ENCODE results near the gene RAB4A. TPM values are rescaled to one million over a fixed set of nuclear protein-coding genes. Genes with fewer than 3 reads are reported as not detected.

RAB4A gene, protein sequence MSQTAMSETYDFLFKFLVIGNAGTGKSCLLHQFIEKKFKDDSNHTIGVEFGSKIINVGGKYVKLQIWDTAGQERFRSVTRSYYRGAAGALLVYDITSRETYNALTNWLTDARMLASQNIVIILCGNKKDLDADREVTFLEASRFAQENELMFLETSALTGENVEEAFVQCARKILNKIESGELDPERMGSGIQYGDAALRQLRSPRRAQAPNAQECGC
- total RNA-seq: 32.6 and 66.8 TPM in 2 replicates

DNA sequence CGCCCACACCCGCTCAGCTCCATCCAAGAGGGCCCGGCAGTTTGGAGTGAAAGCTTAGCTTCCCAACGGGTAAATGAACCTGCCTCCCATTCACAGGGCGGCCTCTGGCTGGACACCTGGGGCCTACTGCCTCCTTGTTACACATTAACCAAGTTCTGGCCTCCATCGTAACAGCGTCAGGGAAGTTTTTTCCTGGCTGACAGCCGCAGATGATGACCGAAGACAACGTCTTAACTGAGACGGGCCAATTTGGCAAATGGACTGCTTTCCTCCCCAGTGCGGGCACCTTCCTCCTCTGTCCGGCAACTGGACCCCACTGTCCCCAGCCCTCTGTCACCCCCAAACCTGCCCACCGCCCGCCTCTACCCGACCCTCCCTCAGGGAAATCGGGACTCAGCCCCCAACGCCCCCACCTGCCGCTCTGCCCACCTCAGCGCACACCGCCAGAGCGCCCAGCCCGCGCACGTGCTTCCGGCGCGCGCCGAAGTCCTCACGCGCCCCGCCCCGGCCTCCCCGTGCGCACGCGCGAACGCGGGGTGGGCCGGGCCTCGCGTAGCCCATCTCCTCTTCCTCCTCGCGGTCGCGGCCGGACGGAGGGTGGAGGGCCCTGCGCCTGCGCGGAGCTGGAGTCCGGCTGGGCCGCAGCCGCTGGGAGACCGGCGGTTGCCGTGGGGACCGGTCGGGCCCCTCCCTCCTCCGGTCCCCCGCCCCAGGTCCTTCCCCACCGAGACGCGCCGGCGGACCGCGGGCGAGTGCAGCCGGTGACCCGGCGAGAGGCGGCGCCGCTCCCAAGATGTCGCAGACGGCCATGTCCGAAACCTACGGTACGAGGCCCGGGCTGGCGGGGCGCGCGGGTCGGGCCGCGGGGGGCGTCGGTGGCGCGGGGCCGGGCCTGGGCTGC is at the start of gene RAB4A:
TSS of gene RAB4A (plus strand) at position 565 of the 901 bp plus-strand sequence. CDS start at position 794, 229 bp downstream.

DNA sequence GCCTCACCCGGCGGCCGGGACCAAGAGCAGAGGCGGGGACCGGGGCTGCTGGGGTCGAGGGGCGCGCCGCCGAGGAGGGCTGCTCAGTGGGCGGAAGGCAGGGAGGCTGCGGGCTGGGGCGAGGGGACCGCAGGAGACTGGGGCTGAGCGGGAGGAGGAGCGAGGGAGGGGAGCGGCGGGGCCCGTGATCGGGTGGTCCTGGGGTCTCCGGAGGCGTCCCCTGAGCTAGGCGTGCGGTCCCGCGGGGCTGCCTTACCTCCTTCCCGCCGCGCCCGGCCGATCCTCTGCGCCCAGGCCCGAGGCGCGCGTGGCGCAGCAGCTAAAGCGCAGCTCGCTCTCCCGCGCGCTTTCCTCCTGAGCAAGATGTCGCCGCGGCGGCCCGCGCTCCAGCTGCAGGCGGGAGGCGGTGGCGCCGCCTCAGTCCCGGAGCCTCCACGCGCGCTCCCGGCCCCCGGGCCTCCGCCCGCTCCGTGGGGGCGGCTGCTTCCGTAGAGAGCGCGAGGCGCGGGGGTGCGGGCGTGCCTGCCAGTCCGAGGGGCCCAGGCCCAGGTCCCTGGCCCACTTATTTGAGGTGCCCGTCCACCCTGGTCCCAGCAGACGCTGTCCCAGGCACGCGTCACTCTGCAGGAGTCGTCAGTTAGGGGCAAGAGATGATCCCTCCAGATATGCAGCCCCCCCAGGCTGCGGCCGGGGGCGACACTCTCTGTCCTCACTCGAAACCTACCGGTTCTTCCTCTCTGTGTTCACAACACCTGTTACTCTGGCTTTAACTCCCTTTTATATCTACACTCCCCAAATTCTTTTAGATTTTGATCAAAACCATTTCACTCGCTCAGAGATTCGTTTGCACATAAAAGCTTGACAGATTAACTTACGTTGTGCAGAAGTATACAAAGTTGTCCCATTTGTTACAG is 72.0 kb downstream of the RAB4A start, which contains the start of gene CCSAP:
TSS of gene CCSAP (minus strand) at position 392 of the 914 bp plus-strand sequence. CDS start 582 bp downstream, outside the sequence.

Other genes with a start within 250 kb of the RAB4A start
- 4.3 and 6.0 TPM in 2 replicates for gene CCSAP, start 71.9 kb downstream of the RAB4A start, total RNA-seq
- 9.8 TPM in 1 of 2 replicates, not detected in the other for gene ACTA1, start 163.0 kb downstream of the RAB4A start, total RNA-seq
- gene NUP133, start 237.2 kb downstream of the RAB4A start, total RNA-seq: 20.9 and 25.4 TPM in 2 replicates

Data from pericardium fibroblast (primary cell).